NOMO-1 treated with dmso at 0.1 percent for 144 hours (cell line): Measurements from ENCODE around the gene IFNL2.
"Not testable (repeated sequence)": the region's sequence is repeated elsewhere in the genome, so short reads cannot be mapped to it uniquely, and the experiment has no call there.

ENCODE experiments used
- DNase-seq: peaks from one replicate; lab custom pipeline; 2025; ENCODE audit not compliant: unreplicated experiment; lab: John Stamatoyannopoulos, UW

IFNL2 gene

GRCh38 chr19:39252458-39252857 lies 15.7 kb upstream of the IFNL2 start:
- no peak for DNase-seq

GRCh38 chr19:39253374-39254149 lies 14.6 kb upstream of the IFNL2 start:
- no peak for DNase-seq

GRCh38 chr19:39254531-39255345 lies 13.5 kb upstream of the IFNL2 start:
- DNase-seq: no peak

GRCh38 chr19:39257227-39257626 lies 11.0 kb upstream of the IFNL2 start:
- no peak for DNase-seq

GRCh38 chr19:39261704-39262103 lies 6.5 kb upstream of the IFNL2 start:
- DNase-seq: no peak

GRCh38 chr19:39262496-39262895 lies 5.7 kb upstream of the IFNL2 start:
- no peak for DNase-seq

GRCh38 chr19:39263912-39264305 lies 4.3 kb upstream of the IFNL2 start:
- no peak for DNase-seq

- DNase-seq: no peak
These were observed 3.6 kb upstream of the IFNL2 start for GRCh38 chr19:39264306-39265290.

- DNase-seq: no peak
These were observed 2.8 kb upstream of the IFNL2 start for GRCh38 chr19:39265321-39265916.

GRCh38 chr19:39268531-39269223 lies 481 bp downstream of the IFNL2 start:
- not testable (repeated sequence) for DNase-seq

- not testable (repeated sequence) for DNase-seq
These were observed 1.2 kb downstream of the IFNL2 start for GRCh38 chr19:39269369-39269768.

GRCh38 chr19:39270036-39270871 lies 2.1 kb downstream of the IFNL2 start:
- no peak for DNase-seq

- DNase-seq: not testable (repeated sequence)
These were observed 5.7 kb downstream of the IFNL2 start for GRCh38 chr19:39273859-39274258.

GRCh38 chr19:39275578-39275977 lies 7.4 kb downstream of the IFNL2 start:
- DNase-seq: no peak

GRCh38 chr19:39276740-39277139 lies 8.5 kb downstream of the IFNL2 start:
- DNase-seq: no peak

- no peak for DNase-seq
These were observed 9.4 kb downstream of the IFNL2 start for GRCh38 chr19:39277598-39277997.

- DNase-seq: no peak
These were observed 13.8 kb downstream of the IFNL2 start for GRCh38 chr19:39282021-39282420.

GRCh38 chr19:39284032-39284431 lies 15.8 kb downstream of the IFNL2 start:
- no peak for DNase-seq

GRCh38 chr19:39293394-39293793 lies 25.2 kb downstream of the IFNL2 start:
- DNase-seq: no peak
